Caco-2 (cell line): ENCODE results near the gene LRRC59. TPM values are rescaled to one million over a fixed set of nuclear protein-coding genes. Genes with fewer than 3 reads are reported as not detected.
A peak's percentile ranks its signal among the peaks of the same experiment; 100 is the strongest.

Experiments
- BruUV-seq: library from RNA; stranded (reverse); fragments of 400-500 nt; replicated peaks from 2 replicates; lab custom pipeline; 2021; lab: Mats Ljungman, UMichigan
- CTCF ChIA-PET: fragments of 300-600 bp; sonication (Branson Sonifier 250); formaldehyde crosslinking; loops from one replicate; lab custom pipeline; 2022; ENCODE audit warnings: antibody characterized with exemption; lab: Charles Lee
- POLR2A ChIA-PET: fragments of 300-600 bp; sonication (Branson Sonifier 250); formaldehyde crosslinking; loops from one replicate; lab custom pipeline; 2022; ENCODE audit warnings: antibody characterized with exemption; lab: Charles Lee
- DNase-seq, 2 experiments: peaks; one replicate each; pipeline versions ENCODE4 v3.0.0 to v3.0.0-alpha.2; 2020 to 2022
- H3K27me3 ChIP-seq: replicated peaks from 2 replicates; pipeline ENCODE4 v1.6.0; 2011; ENCODE audit warnings: low read length; ENCODE audit not compliant: control insufficient read depth, insufficient read depth
- H3K36me3 ChIP-seq: 2 replicates; pipeline ENCODE4 v1.5.1; 2011; ENCODE audit warnings: low read length; ENCODE audit not compliant: control insufficient read depth, insufficient read depth
- H3K4me1 ChIP-seq: fragments of 250-450 bp; sonication (Bioruptor Pico); 2 replicates; pipeline ENCODE4 v1.5.1; 2020; ENCODE audit warnings: mild to moderate bottlenecking
- H3K4me3 ChIP-seq: 2 replicates; pipeline ENCODE4 v1.5.1; 2011; ENCODE audit warnings: low read depth, mild to moderate bottlenecking, control low read depth, low read length
- H3K9me3 ChIP-seq: fragments of 250-450 bp; sonication (Bioruptor Pico); 2 replicates; pipeline ENCODE4 v1.5.1; 2020; ENCODE audit warnings: mild to moderate bottlenecking, moderate library complexity
- H3K27ac Mint-ChIP-seq: one replicate; pipeline ENCODE4 v1.8.0; 2022; ENCODE audit warnings: mixed read lengths; ENCODE audit not compliant: unreplicated experiment
- H3K27me3 Mint-ChIP-seq: one replicate; pipeline ENCODE4 v1.8.0; 2022; ENCODE audit warnings: mixed read lengths; ENCODE audit not compliant: insufficient read depth, unreplicated experiment
- H3K36me3 Mint-ChIP-seq: one replicate; pipeline ENCODE4 v1.8.0; 2022; ENCODE audit warnings: mild to moderate bottlenecking, mixed read lengths; ENCODE audit not compliant: insufficient read depth, unreplicated experiment
- H3K4me1 Mint-ChIP-seq: one replicate; pipeline ENCODE4 v1.8.0; 2022; ENCODE audit warnings: low read depth, mixed read lengths; ENCODE audit not compliant: unreplicated experiment
- H3K4me3 Mint-ChIP-seq: one replicate; pipeline ENCODE4 v1.8.0; 2022; ENCODE audit warnings: mild to moderate bottlenecking, moderate library complexity, mixed read lengths; ENCODE audit not compliant: unreplicated experiment
- H3K9me3 Mint-ChIP-seq: one replicate; pipeline ENCODE4 v1.8.0; 2022; ENCODE audit warnings: mixed read lengths; ENCODE audit not compliant: unreplicated experiment
- intact Hi-C: fragments of 100-400 bp; cut with micrococcal nuclease; formaldehyde crosslinking; loops from one replicate; pipeline ENCODE4 v1.10.0; 2022; ENCODE audit not compliant: unreplicated experiment
- total RNA-seq: library from RNA; stranded (reverse); gene quantifications from 2 replicates; pipeline ENCODE4 v1.2.3, GENCODE V29; 2022
- TF ChIP-seq, protein P1 (sequence below), 2 experiments: fragments of 200-600 bp in 1 of 2; IDR thresholded peaks; 1 replicate in 1 of 2; 2 replicates in 1 of 2; pipeline versions ENCODE4 v1.5.1 to v1.8.0; 2011 to 2022; ENCODE audit warnings: antibody characterized with exemption in 1 of 2, control low read depth in 1 of 2, inconsistent platforms in 1 of 2, low read depth in 1 of 2, low read length in 1 of 2, mild to moderate bottlenecking in 1 of 2, moderate library complexity in 1 of 2; ENCODE audit not compliant: insufficient read depth in 1 of 2, severe bottlenecking in 1 of 2, unreplicated experiment in 1 of 2

LRRC59 gene
- total RNA-seq, 1 experiment from 2014 or later = 324 TPM

DNA sequence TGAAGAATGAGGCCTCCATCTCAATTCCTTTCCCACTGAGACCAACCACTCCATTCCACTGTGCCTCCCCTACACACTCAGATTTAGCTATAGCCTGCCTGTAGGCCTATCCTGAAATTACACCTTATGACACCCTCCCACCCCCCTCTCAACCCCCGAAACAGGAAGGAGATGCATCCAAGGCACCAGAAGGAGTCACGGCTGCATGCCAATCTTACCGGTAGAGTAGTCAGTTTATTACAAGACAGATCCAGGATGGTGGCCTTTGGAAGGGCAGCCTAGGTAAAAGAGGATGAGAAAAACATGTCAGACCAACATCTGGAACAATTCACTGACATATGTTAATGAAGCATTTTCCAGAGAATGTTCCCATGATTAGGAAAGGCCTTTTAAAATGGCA, 2.6 kb downstream of the LRRC59 start:
- Histone ChIP-seq H3K4me3 (no peak overlapping the region), H3K27me3 (no peaks in the 10 kb centered on the region), H3K4me1 (peaks cover 5% of the 10 kb centered on the region; the same call in 1 of the 2 replicates), H3K36me3 (peaks cover 21% of the 10 kb centered on the region), H3K9me3 (peaks cover 4% of the 10 kb centered on the region; the same call in 1 of the 2 replicates)
- DNase-seq = no peak
- Mint-ChIP-seq H3K27ac (peak overlapping the region; percentile 48), H3K4me1 (peaks cover 12% of the 10 kb centered on the region), H3K4me3 (peak overlapping the region; percentile 76), H3K36me3 (peaks cover 74% of the 10 kb centered on the region), H3K9me3 (no peaks in the 10 kb centered on the region), H3K27me3 (no peaks in the 10 kb centered on the region)
- POLR2A ChIA-PET = interaction anchor here (0.6 kb wide), 1 partner anchor 12 kb away, joined by 3 read pairs; no protein-coding TSS in a partner anchor
- TF ChIP-seq, protein P1, sequence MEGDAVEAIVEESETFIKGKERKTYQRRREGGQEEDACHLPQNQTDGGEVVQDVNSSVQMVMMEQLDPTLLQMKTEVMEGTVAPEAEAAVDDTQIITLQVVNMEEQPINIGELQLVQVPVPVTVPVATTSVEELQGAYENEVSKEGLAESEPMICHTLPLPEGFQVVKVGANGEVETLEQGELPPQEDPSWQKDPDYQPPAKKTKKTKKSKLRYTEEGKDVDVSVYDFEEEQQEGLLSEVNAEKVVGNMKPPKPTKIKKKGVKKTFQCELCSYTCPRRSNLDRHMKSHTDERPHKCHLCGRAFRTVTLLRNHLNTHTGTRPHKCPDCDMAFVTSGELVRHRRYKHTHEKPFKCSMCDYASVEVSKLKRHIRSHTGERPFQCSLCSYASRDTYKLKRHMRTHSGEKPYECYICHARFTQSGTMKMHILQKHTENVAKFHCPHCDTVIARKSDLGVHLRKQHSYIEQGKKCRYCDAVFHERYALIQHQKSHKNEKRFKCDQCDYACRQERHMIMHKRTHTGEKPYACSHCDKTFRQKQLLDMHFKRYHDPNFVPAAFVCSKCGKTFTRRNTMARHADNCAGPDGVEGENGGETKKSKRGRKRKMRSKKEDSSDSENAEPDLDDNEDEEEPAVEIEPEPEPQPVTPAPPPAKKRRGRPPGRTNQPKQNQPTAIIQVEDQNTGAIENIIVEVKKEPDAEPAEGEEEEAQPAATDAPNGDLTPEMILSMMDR (IDR thresholded peaks at IDR 0.05; ENCODE audit: insufficient read depth in 1 of 2, low read depth in 1 of 2, low read length in 1 of 2, severe bottlenecking in 1 of 2, unreplicated experiment in 1 of 2) = no peak
- CTCF ChIA-PET = interaction anchor here (0.7 kb wide), 3 partner anchors 25 to 287 kb away, joined by 3 to 9 read pairs (median 3); no protein-coding TSS in a partner anchor
- intact Hi-C loops = no loop called here
- BruUV-seq = no TSS peak

GRCh38 chr17:50393700-50394099, 3.6 kb downstream of the LRRC59 start:
- peak overlapping the region; percentile 33 for H3K27ac Mint-ChIP-seq
- H3K4me1 ChIP-seq = peaks cover 5% of the 10 kb centered on the region; the same call in 1 of the 2 replicates
- H3K4me1 Mint-ChIP-seq = peaks cover 12% of the 10 kb centered on the region
- no peaks in the 10 kb centered on the region for H3K27me3 Mint-ChIP-seq
- H3K36me3 ChIP-seq = peaks cover 21% of the 10 kb centered on the region
- H3K27me3 ChIP-seq = no peaks in the 10 kb centered on the region
- no peak overlapping the region for H3K4me3 ChIP-seq
- peak overlapping the region; percentile 13 for H3K4me3 Mint-ChIP-seq
- no TSS peak for BruUV-seq
- H3K36me3 Mint-ChIP-seq = peaks cover 84% of the 10 kb centered on the region
- H3K9me3 Mint-ChIP-seq = no peaks in the 10 kb centered on the region
- no peaks in the 10 kb centered on the region; the same call in 1 of the 2 replicates for H3K9me3 ChIP-seq
- POLR2A ChIA-PET = no interaction called here
- no peak for DNase-seq
- CTCF ChIA-PET = no interaction called here
- TF ChIP-seq, protein P1 (IDR thresholded peaks at IDR 0.05; ENCODE audit: insufficient read depth in 1 of 2, low read depth in 1 of 2, low read length in 1 of 2, severe bottlenecking in 1 of 2, unreplicated experiment in 1 of 2) = no peak
- intact Hi-C loops = no loop called here

- H3K36me3 ChIP-seq = peaks cover 21% of the 10 kb centered on the region
- ChIA-PET CTCF (interaction anchor here (0.6 to 1.0 kb wide), 2 partner anchors 86 to 1305 kb away, joined by 3 to 9 read pairs; no protein-coding TSS in a partner anchor), POLR2A (interaction anchor here (0.6 kb wide), 1 partner anchor 32 kb away, joined by 3 read pairs; no protein-coding TSS in a partner anchor)
- H3K27ac Mint-ChIP-seq = no peak overlapping the region
- intact Hi-C loops = no loop called here
- H3K4me1 Mint-ChIP-seq = peaks cover 7% of the 10 kb centered on the region
- no TSS peak for BruUV-seq
- H3K9me3 ChIP-seq = no peaks in the 10 kb centered on the region
- H3K27me3 ChIP-seq = no peaks in the 10 kb centered on the region
- H3K9me3 Mint-ChIP-seq = no peaks in the 10 kb centered on the region
- peaks cover 5% of the 10 kb centered on the region; the same call in 1 of the 2 replicates for H3K4me1 ChIP-seq
- peaks cover 93% of the 10 kb centered on the region for H3K36me3 Mint-ChIP-seq
- TF ChIP-seq, protein P1 (IDR thresholded peaks at IDR 0.05; ENCODE audit: insufficient read depth in 1 of 2, low read depth in 1 of 2, low read length in 1 of 2, severe bottlenecking in 1 of 2, unreplicated experiment in 1 of 2) = no peak
- no peaks in the 10 kb centered on the region for H3K27me3 Mint-ChIP-seq
- H3K4me3 Mint-ChIP-seq = no peak overlapping the region
- no peak for DNase-seq
- H3K4me3 ChIP-seq = no peak overlapping the region
Observed at GRCh38 chr17:50392621-50393020, 4.7 kb downstream of the LRRC59 start.
